Glutamatergic neuron (in vitro differentiated cells): ENCODE results near the gene ITCH. TPM values are rescaled to one million over a fixed set of nuclear protein-coding genes. Genes with fewer than 3 reads are reported as not detected.
"Not testable (repeated sequence)": the region's sequence is repeated elsewhere in the genome, so short reads cannot be mapped to it uniquely, and the experiment has no call there.

Experiments used
- DNase-seq: peaks from one replicate; pipeline ENCODE4 v3.0.0; 2022
- H3K27ac Mint-ChIP-seq: one replicate; pipeline ENCODE4 v1.8.0; 2020; ENCODE audit warnings: mild to moderate bottlenecking, mixed read lengths, inconsistent platforms; ENCODE audit not compliant: unreplicated experiment
- H3K27me3 Mint-ChIP-seq: one replicate; pipeline ENCODE4 v1.8.0; 2020; ENCODE audit warnings: mild to moderate bottlenecking, moderate library complexity, mixed read lengths, inconsistent platforms; ENCODE audit not compliant: unreplicated experiment
- H3K36me3 Mint-ChIP-seq: one replicate; pipeline ENCODE4 v1.8.0; 2020; ENCODE audit warnings: mild to moderate bottlenecking, mixed read lengths, inconsistent platforms; ENCODE audit not compliant: unreplicated experiment
- H3K4me1 Mint-ChIP-seq: one replicate; pipeline ENCODE4 v1.8.0; 2020; ENCODE audit warnings: mild to moderate bottlenecking, low read depth, mixed read lengths, inconsistent platforms; ENCODE audit not compliant: unreplicated experiment
- H3K4me3 Mint-ChIP-seq: one replicate; pipeline ENCODE4 v1.8.0; 2020; ENCODE audit warnings: mild to moderate bottlenecking, mixed read lengths, inconsistent platforms; ENCODE audit not compliant: unreplicated experiment
- H3K9me3 Mint-ChIP-seq: one replicate; pipeline ENCODE4 v1.8.0; 2020; ENCODE audit warnings: mild to moderate bottlenecking, moderate library complexity, mixed read lengths, inconsistent platforms; ENCODE audit not compliant: unreplicated experiment
- total RNA-seq: library from RNA; stranded (reverse); fragmentation: NEBNext Ultra II Directional; extraction: Animal tissue kit (Norgen Biotek cat#: 25700); gene quantifications from one replicate; pipeline ENCODE4 v1.2.1, GENCODE V29; 2021; ENCODE audit not compliant: unreplicated experiment
- TF ChIP-seq, protein P1 (sequence below): fragments of 200-600 bp; sonication (generic); IDR thresholded peaks from one replicate; pipeline ENCODE4 v1.5.0; 2021; ENCODE audit not compliant: partially characterized antibody, unreplicated experiment

The ITCH gene
- total RNA-seq, 1 donor from 2014 or later: 59.4 TPM

DNA sequence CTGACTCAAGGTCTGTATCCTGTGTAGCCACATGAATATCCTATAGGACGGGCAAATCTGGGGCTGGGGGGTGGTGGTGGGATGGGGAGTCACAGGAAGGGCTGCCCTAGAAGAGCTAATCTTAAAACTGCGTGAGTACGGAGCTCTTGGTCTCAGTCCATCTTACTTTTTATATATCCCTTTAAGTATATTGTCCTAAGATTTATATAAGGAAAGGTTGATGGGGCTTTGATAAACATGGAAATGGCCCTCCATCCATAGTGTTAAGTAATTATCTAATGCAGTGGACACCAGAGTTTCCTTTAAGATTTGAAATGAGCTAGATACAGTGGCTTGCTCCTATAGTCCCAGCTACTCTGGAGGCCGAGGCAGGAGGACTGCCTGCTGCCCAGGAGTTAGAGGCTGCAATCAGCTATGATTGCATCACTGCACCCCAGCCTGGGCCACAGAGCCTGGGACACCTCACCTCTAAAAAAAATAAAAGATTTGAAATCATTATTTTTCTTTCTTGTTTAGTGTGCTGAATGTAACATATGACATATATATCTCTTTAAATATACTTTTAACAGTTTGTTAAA, 128.9 kb downstream of the ITCH start:
- peaks cover 3% of the 10 kb centered on the region for H3K9me3 Mint-ChIP-seq
- H3K27ac Mint-ChIP-seq: no peak overlapping the region
- H3K4me3 Mint-ChIP-seq: no peak overlapping the region
- TF ChIP-seq, protein P1, sequence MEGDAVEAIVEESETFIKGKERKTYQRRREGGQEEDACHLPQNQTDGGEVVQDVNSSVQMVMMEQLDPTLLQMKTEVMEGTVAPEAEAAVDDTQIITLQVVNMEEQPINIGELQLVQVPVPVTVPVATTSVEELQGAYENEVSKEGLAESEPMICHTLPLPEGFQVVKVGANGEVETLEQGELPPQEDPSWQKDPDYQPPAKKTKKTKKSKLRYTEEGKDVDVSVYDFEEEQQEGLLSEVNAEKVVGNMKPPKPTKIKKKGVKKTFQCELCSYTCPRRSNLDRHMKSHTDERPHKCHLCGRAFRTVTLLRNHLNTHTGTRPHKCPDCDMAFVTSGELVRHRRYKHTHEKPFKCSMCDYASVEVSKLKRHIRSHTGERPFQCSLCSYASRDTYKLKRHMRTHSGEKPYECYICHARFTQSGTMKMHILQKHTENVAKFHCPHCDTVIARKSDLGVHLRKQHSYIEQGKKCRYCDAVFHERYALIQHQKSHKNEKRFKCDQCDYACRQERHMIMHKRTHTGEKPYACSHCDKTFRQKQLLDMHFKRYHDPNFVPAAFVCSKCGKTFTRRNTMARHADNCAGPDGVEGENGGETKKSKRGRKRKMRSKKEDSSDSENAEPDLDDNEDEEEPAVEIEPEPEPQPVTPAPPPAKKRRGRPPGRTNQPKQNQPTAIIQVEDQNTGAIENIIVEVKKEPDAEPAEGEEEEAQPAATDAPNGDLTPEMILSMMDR: no peak
- H3K27me3 Mint-ChIP-seq: peaks cover 2% of the 10 kb centered on the region
- peaks cover 9% of the 10 kb centered on the region for H3K36me3 Mint-ChIP-seq
- no peak for DNase-seq
- H3K4me1 Mint-ChIP-seq: no peaks in the 10 kb centered on the region

DNA sequence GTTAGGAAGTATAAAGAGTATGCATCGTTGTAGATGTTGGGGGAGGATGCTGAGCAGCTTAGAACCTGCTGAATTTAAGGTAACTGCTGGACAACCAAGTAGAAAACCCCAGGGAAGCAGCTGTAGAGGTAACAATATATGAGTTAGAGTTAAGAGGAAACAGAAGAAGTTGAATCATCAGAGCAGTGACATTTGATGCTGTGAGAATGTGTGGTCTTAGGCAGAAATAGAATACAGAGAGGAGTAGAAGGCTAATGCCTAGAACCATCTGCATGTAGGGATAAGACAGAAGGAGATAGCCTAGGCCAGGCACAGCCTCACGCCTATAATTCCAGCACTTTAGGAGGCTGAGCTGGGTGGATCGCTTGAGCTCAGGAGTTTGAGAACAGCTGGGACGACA, 130.6 kb downstream of the ITCH start:
- Mint-ChIP-seq H3K9me3 (peaks cover 3% of the 10 kb centered on the region), H3K27me3 (peaks cover 2% of the 10 kb centered on the region), H3K4me1 (no peaks in the 10 kb centered on the region), H3K4me3 (no peak overlapping the region), H3K36me3 (peaks cover 12% of the 10 kb centered on the region), H3K27ac (peak overlapping the region; percentile 12)
- DNase-seq: no peak
- TF ChIP-seq, protein P1: no peak

DNA sequence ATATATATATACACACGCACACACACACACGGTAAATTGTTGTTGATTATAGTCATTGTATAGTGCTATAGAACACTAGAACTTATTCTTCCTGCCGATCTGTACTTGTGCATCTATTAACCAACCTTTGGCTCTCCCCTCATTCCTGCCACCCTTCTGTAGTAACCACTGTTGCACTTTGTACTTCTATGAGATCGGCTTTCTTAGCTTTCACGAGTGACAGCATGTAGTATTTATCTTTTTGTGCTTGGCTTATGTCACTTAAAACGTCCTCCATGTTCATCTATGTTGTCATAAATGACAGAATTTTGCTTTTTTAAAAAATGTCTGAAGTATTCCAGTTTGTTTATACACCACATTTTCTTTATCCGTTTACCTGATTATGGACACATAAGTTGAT, 132.2 kb downstream of the ITCH start:
- Mint-ChIP-seq H3K36me3 (peaks cover 22% of the 10 kb centered on the region), H3K4me3 (no peak overlapping the region), H3K4me1 (no peaks in the 10 kb centered on the region), H3K27ac (no peak overlapping the region), H3K9me3 (peaks cover 7% of the 10 kb centered on the region), H3K27me3 (peaks cover 3% of the 10 kb centered on the region)
- TF ChIP-seq, protein P1: no peak
- DNase-seq: no peak

DNA sequence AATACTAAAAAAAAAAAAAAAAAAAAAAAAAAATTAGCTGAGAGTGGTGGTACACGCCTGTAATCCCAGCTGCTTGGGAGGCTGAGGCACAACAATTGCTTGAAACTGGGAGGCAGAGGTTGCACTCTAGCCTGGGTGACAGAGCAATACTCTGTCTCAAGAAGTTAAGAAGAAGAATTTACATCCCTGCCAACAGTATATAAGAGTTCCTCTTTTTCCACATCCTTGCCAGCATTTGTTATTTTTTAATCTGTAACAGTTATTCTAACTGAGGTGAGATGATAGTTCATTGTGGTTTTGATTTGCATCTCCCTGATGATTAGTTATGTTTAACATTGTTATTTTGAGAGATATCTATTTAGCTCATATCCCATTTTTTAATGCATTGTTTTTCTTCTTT, 132.8 kb downstream of the ITCH start:
- Mint-ChIP-seq H3K4me3 (no peak overlapping the region), H3K36me3 (peaks cover 27% of the 10 kb centered on the region), H3K9me3 (peaks cover 9% of the 10 kb centered on the region), H3K27ac (no peak overlapping the region), H3K4me1 (no peaks in the 10 kb centered on the region), H3K27me3 (peaks cover 3% of the 10 kb centered on the region)
- DNase-seq: no peak
- TF ChIP-seq, protein P1: no peak

DNA sequence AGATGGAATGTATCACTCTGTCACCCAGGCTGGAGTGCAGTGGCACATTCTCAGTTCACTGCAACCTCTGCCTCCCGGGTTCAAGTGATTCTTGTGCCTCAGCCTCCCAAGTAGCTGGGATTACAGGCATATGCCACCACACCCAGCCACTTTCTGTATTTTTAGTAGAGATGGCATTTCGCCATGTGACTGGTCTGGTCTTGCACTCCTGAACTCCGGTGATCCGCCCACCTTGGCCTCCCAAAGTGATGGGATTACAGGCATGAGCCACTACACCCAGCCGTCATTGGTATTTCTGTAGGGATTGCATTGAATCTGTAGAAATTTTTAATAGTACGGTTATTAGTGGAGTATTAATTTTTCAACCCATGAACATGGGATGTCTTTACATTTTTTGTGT, 134.5 kb downstream of the ITCH start:
- not testable (repeated sequence) for DNase-seq, H3K9me3 Mint-ChIP-seq, H3K27me3 Mint-ChIP-seq, H3K4me3 Mint-ChIP-seq, H3K4me1 Mint-ChIP-seq, H3K27ac Mint-ChIP-seq
- peaks cover 29% of the 10 kb centered on the region for H3K36me3 Mint-ChIP-seq
